GM19193 (cell line): ENCODE measurements around the gene NHEJ1.

Source experiments
- POLR2A ChIP-seq: IDR thresholded peaks from 4 replicates; pipeline ENCODE4 v1.6.1; 2011; ENCODE audit not compliant: insufficient read depth, insufficient read length; ENCODE audit errors: extremely low read depth

Gene NHEJ1

DNA sequence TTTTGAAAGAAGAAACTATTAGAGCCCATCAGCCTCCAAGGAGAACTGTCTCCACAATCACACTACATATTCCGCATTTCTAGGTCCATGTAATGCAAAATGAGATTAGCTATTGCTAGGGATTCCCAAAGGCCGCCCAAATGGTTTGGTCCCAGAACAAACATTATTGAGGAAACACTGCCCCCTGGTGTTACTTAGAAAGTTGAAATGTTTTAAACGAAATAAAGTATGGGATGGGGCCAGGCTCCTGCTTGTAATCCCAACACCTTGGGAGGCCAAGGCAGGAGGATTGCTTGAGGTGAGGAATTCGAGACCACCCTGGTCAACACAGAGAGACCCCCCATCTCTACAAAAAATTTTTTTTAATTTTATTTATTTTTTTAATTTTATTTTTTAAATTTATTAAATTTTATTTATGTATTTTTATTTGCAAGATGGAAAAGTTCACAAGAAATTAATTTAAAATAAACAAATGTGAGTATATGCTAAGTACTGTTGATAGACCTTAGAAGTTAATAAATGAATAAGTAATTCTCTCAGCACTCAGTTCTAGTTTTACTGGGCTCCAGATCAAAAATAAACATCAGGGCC lies 5.5 kb downstream of the NHEJ1 start:
- TF ChIP-seq POLR2A: no peak

DNA sequence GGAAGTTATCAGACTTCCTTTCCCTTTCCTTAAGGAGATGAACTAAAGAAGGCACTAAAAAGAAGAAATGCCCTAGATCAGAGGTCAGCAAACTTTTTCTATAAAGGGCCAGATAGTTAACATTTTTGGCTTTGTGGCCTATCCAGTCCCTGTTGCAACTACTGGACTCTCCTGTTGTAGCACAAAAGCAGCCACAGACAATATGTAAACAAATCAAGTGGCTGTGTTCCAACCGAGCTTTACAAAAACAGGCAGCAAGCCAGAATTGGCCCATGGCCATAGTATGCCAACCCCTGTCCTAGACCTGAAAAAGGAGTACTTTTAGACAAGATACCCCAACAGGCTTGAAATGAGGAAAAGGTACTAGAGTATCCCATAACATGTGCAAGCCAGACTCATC lies 10.9 kb downstream of the NHEJ1 start:
- TF ChIP-seq POLR2A: no peak

DNA sequence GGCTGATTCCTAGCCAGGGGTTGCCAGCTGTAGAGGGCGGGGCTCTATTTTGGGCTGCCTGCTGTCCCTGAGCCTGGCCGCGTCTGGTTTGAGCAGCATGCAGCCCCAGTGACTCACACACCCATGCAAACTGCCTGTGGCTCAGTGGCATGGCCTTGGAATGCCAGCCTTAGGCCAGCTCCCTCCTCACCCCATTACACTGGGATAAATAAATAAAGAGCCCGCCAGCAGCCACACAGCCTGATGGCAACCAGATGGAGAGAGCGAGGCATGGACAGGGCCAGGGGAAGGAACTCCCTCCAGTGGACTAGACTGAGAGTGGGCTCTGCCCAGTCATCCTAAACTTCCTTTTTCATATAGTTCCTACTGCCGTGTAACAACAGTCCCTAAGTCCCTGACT lies 18.3 kb downstream of the NHEJ1 start:
- no peak for TF ChIP-seq POLR2A

DNA sequence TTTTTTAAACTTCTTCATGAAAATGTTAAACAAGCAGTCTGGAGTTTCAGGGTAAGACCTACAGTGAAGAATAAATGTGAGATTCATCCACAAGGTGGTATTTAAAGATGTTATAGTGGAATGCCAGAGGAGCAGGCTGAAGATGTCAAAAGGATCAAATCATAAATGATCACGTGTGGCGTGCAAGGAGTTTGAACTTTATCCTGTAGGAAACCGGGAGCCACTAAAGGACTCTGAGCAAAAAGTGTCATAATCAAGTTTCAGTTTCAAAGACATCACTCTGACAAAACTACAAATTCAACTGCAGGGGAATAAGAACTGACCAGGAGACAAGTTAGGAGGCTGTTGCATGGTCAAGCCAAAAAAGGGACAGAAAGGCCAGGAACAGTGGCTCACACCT lies 19.9 kb downstream of the NHEJ1 start:
- TF ChIP-seq POLR2A: no peak

DNA sequence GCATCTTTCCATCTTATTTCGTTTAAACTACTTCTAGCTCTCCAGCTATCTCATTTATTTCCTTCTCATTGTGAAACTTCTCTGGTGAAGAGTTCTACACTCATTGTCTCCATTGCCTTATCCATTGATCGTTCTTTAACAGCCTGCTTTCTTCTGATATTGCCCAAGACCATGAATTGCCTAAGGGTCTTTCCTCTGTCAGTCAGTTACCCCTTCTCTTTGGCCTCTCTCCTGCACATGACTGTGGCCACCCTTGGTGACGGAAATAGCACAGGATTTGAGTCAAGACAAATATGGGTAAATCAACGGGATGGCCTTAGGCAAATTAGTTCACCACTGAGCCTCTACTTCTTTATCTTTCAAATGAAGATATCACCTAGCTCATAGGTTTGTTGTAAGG lies 26.6 kb downstream of the NHEJ1 start:
- TF ChIP-seq POLR2A: no peak

DNA sequence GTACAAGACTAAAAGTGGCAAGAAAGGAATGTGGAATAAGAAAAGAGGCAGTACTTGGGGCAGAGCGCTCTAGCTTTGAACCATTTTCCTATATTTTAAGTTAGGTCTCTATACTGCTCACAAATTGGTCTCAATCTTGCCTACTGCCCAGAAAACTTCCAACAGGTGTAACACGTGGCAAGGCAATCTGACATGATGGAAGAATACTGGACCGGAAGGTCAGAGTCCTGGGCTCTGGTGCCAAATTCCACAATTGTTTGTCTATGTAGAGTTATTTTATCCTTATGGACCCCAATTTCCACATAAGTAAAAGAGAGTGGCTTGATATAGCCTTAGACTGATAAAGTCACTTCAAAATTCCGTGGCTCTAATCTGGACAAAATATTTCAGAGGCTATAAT lies 28.9 kb downstream of the NHEJ1 start:
- no peak for TF ChIP-seq POLR2A

DNA sequence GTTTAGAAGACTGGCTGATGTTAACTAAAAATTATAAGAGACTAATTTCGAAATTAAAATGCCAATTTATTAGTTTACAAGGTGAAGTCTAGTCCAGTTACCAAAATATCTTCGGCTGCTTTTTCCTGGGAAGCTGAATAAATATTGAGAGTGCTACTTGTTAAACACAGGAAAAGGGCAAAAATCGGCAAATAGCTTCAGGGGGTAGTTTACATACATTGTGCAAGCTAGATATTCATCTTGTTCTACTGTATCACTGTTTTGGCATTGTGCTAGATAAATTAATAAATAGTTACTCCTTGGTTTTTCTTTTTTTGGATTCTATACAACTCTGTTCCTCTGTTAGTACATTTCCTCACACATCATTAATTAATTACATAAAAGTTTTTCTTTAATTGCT lies 29.3 kb downstream of the NHEJ1 start:
- TF ChIP-seq POLR2A: no peak

DNA sequence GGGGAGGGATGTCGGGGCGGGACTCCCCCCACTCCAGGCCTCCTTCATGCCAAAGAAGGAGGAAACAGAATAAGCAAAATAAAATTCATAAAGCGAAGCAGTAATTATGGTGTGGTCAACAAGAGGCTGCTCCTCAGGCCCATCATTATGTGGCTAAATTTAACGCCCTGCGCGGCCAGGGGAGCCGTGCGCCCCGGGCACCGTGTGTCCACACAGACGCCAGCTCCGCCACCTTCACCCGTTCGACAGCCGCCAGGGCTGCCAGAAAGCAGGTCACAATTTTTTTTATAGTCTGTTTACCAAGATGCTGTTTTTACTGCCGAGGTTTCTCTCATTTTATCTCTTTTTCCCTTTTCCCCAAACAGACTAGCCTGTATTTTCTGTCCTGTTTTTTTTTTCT lies 31.0 kb downstream of the NHEJ1 start:
- no peak for TF ChIP-seq POLR2A

DNA sequence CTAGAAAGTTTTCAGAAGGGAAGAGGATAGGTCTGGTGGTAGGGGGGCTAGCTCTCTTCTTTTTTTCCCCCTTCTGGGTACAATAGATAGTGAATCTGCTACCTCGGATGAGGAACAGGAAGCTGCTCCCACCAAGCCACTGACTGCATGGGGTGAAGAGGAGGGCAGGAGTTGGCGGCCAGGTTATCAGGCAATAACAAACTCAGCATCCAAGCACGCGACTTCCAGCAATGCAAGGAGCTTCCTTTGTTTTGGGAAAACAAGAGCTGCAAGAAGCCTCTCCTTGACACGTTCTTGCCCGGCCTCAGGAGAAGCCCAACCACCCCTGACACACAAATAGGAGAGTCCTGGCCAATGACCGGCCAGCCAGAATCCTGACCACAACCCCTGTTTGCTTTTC lies 32.2 kb downstream of the NHEJ1 start:
- no peak for TF ChIP-seq POLR2A

DNA sequence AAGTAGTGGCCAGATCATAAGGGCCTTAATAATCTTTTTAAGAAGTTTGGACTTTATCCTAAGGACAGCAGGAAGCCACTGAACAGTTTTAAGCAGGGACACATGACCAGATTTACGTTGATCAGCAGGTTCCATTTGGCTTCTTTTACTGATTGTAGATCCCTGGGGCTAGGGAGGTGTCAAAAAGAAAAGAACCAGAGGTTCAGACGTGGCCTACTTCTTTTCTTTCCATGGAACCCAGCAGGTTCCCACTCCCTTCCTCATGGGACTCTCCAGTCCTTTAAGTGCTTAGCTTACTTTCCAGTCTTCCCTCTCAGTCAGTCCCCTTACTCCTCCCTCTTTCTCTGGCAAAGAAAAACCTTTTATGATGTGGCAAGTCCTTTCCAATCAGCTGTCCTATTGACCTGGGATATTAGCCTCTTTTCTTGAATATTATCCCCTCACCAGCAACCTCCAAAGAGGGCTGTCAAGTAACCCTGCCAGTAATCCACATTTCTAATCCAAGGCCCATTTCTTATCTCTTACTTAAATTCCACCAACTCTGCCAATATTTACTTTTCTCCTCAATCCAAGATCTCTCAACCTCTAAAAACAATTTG lies 33.5 kb downstream of the NHEJ1 start:
- TF ChIP-seq POLR2A: no peak

DNA sequence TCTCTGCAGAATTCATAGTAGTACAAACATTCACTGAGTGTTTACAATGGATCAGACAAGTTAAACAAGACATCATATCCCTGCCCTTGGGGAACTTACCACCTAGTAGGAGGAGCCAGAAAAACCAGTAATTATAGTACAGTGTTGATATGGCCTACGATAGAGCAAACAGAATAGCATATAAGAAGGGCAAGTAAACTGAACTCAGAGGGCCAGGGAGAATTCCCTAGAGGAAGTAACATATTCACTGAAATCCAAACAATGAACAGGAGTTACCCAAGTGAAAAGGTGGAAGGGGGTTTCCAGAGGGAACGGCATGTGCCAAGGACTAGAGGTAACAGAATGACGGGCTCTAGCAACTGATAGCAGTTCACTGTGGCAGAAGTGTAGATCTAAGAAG lies 34.1 kb downstream of the NHEJ1 start:
- no peak for TF ChIP-seq POLR2A

DNA sequence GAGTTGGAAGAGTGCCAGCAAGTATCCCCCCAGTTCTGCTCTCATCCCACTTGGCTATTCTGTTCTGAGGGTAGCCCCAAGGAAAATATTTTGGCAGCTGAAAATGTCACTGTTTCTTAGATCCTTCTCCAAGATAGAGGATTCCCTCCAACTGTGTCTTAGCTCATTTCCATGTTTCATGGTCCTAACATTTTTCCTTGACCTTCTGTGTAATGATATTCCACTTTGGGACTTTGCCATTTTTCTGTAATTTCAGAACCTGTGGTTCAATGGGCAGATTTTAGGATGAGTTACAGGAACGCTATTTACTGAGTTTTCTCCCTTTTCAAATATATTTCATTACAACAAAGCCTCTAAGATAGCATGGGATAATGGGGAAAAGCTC lies 34.7 kb downstream of the NHEJ1 start:
- no peak for TF ChIP-seq POLR2A

DNA sequence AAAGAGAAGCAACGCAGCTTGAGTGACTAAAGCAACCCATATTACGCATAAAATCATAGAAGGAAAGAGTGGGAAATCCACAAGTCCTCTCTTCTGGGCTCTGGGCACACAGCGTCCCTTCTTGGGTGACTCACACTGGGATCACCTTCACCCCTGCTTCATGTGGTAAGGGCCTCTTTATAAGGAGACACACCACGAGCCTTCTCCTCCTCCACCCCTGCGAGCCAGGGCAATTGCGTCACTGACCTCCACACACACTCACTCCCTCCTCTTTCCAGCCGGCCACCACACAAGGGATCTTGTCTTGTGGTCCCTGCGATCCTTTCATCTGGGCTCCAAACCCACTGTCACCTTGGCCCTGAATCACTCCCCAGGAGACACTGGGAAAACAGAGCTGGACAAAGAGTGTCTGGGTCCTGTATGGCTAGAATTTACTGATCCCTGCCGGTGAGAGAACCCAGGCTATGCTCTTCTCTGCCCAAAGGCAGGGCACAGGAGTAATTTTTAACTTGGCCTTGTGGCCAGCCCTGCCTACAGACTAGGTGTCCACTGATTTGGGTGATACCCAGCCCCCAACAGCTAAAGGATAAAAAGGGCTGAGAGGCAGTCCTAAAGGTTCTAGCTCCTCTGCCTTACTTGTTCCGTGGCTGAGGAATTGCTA lies 35.3 kb downstream of the NHEJ1 start:
- TF ChIP-seq POLR2A: no peak

DNA sequence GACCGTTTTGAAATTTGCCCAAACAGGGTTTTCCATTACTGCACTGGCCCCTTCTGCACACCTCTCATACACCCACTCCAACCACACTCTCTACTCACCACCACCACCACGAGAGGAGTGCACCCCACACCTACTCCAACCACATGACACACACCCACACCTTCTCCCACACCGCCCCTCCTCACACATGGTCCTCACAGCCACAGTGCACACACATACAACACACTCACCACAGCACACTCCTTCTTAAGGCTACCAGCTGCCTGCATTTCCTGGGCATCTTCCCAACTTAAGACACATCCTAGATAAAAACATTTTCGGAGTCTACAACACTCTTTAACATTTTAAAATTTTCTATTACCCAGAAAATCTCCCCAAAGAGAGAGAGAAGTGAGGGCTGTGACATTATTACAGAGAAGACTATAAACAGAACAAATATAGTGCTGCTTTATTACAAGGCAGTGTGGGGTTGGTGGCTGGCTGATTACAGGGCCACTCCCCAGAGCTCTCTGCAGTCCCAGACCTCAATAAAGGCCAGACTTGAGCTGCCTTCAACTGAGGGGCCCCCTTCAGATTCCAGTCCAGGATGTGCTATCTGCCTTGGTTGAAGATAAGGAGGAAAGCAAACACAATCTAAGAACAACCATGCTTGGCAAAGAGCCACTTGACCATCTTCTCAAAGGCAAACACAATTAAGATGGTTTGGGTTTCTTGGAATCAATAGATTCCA lies 36.1 kb downstream of the NHEJ1 start:
- no peak for TF ChIP-seq POLR2A

DNA sequence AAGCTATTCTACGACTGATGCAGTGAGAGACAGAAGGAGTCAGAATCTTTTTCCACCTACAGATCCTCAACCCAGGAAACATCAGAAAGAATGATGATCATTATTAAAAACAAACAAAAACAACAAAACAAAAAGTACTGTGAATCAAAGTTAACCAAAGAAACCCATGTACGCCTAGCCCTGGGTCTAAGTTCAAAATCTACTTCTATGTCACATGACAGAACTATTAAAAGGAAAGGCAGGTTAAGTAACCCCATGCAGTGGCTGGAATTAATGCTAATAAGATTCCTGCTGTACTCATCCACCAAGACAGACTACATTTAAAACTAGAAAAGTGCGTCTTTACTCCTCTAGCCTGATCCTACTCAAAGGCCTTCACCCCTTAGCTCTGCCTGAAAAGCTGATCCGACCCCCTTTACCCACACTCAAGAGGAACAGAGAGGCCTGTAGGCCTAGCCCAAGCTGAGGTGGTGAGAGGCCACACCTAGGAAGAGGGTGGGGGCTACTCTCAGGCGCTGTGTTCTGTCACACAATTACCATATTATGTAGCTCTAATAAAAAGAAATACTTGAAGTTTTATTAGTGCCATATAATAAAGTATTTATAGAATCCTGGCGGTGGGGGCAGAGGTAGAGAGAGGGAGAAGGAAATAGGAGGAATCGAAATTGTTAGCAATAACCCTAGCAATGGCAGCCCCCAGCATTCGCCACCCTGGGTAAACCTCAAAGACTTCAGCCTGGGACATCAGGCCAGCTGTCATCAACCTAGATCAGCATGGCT lies 37.1 kb downstream of the NHEJ1 start:
- no peak for TF ChIP-seq POLR2A
